ENCODE results near the gene ZNF813. TPM values are rescaled to one million over a fixed set of nuclear protein-coding genes. Genes with fewer than 3 reads are reported as not detected.
A peak's percentile ranks its signal among the peaks of the same experiment; 100 is the strongest.

The ZNF813 gene
- total RNA-seq, 1 donor from 2014 or later, result 7.6 TPM

DNA sequence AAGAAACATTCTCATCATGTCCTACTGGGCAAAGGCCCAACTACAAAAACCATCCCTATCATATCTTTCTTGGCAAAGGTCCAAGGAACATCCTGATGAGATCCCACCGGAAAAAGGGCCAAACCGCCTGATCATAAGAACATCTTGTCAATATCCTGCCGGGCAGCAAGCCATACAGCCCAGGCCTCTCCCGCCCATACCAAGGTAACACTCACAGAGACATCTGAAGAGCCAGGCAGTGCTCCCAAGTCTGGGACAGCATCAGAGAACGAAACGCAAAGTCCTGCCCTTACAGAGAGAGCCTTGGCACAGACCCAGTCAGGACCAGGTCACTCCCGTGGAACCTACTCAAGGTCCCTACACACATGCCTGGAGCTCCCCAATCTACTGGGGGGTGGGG lies 51.9 kb downstream of the ZNF813 start:
- Mint-ChIP-seq H3K27ac (peak overlapping the region; percentile 46), H3K4me1 (ENCODE audit: unreplicated experiment) (peaks cover 19% of the 10 kb centered on the region), H3K4me3 (peak overlapping the region; percentile 71), H3K9me3 (peaks cover 7% of the 10 kb centered on the region), H3K36me3 (peaks cover 17% of the 10 kb centered on the region), H3K27me3 (no peaks in the 10 kb centered on the region)
- TF ChIP-seq CTCF (conservative IDR thresholded peaks at IDR 0.05), result no peak
- no peak for DNase-seq (ENCODE audit: extremely low spot score, unreplicated experiment)

DNA sequence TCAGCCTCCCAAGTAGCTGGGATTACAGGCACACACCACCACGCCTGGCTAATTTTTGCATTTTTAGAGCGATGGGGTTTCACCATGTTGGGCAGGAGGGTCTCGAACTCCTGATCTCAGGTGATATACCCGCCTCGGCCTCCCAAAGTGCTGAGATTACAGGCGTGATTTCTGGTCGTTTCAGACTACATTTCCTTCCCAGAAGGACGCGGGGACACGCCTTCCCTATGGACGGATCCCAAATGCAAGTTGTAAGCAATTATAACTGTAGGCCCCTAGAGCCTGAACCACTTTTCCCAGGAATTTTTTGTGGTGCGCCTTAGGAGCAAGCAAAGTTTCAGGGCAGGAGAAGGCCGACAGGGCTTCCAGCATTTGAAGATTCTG lies 52.6 kb downstream of the ZNF813 start:
- Mint-ChIP-seq H3K27me3 (no peaks in the 10 kb centered on the region), H3K36me3 (peaks cover 18% of the 10 kb centered on the region), H3K4me1 (ENCODE audit: unreplicated experiment) (peaks cover 19% of the 10 kb centered on the region), H3K27ac (peak overlapping the region; percentile 95), H3K9me3 (peaks cover 7% of the 10 kb centered on the region), H3K4me3 (peak overlapping the region; percentile 100)
- no peak for DNase-seq (ENCODE audit: extremely low spot score, unreplicated experiment)
- no peak for TF ChIP-seq CTCF (conservative IDR thresholded peaks at IDR 0.05)

GRCh38 chr19:53520547-53521372 lies 53.2 kb downstream of the ZNF813 start:
- H3K4me1 Mint-ChIP-seq (ENCODE audit: unreplicated experiment), result peaks cover 19% of the 10 kb centered on the region
- TF ChIP-seq CTCF (conservative IDR thresholded peaks at IDR 0.05), result peak; percentile 13
- DNase-seq (ENCODE audit: extremely low spot score, unreplicated experiment), result peak; percentile 93
- peaks cover 24% of the 10 kb centered on the region for H3K36me3 Mint-ChIP-seq
- peaks cover 7% of the 10 kb centered on the region for H3K9me3 Mint-ChIP-seq
- H3K27me3 Mint-ChIP-seq, result no peaks in the 10 kb centered on the region
- peak overlapping the region; percentile 100 for H3K4me3 Mint-ChIP-seq
- peak overlapping the region; percentile 95 for H3K27ac Mint-ChIP-seq

DNA sequence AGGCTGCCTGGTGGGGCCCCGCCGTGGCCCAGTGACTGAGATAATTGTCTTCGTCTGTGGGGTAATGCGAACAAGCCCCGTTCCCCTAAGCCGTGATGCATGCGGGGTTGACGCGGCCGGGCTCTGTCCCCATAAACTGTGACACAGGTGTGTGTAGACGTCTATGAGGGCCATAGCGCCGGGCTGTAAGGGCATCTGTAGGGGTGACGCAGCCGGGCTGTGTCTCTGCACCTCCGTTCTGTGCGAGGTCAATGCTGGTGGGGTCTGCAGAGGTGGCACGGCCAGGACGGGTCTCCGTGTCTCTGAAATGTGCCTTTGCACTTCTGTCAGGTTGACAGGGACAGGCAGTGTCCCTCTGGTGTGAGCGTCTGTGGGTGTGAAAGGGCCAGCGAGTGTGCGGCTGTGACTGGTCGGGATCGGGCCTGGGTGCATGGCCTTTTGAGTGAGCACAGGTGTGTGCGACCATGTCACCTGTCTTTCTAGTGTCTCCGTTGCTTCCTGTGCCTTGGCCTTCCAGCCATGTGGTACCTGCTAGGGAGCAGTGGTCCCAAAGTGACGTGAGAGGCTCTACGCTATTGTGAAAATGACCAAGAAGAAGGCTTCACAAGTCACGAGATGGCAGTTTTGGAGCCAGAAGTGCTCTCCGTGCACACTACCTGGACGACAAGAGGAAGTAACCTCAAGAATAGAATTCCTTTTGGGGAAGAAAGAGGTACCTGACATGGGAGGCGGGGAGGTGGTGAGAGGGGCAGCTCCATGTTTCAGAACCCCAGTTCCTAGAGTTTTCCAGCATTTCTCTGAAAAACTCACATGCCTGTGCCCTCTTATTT lies 54.1 kb downstream of the ZNF813 start:
- Mint-ChIP-seq H3K9me3 (peaks cover 11% of the 10 kb centered on the region), H3K4me3 (peak overlapping the region; percentile 100), H3K4me1 (ENCODE audit: unreplicated experiment) (peaks cover 19% of the 10 kb centered on the region), H3K36me3 (peaks cover 30% of the 10 kb centered on the region), H3K27ac (peak overlapping the region; percentile 95), H3K27me3 (no peaks in the 10 kb centered on the region)
- DNase-seq (ENCODE audit: extremely low spot score, unreplicated experiment), result no peak
- TF ChIP-seq CTCF (conservative IDR thresholded peaks at IDR 0.05), result no peak

GRCh38 chr19:53525922-53526321 lies 58.4 kb downstream of the ZNF813 start:
- TF ChIP-seq CTCF (conservative IDR thresholded peaks at IDR 0.05), result no peak
- peaks cover 13% of the 10 kb centered on the region for H3K4me1 Mint-ChIP-seq (ENCODE audit: unreplicated experiment)
- H3K27me3 Mint-ChIP-seq, result no peaks in the 10 kb centered on the region

More at GRCh38 chr19:53525922-53526321, 58.4 kb downstream of the ZNF813 start:
- no peak for DNase-seq (ENCODE audit: extremely low spot score, unreplicated experiment)
- Mint-ChIP-seq H3K36me3 (peaks cover 29% of the 10 kb centered on the region), H3K9me3 (peaks cover 4% of the 10 kb centered on the region), H3K27ac (no peak overlapping the region), H3K4me3 (no peak overlapping the region)

All from type B pancreatic cell (in vitro differentiated cells).